ENCODE results near the gene PYM1.
"Not testable (repeated sequence)": the region's sequence is repeated elsewhere in the genome, so short reads cannot be mapped to it uniquely, and the experiment has no call there.

Gene PYM1

DNA sequence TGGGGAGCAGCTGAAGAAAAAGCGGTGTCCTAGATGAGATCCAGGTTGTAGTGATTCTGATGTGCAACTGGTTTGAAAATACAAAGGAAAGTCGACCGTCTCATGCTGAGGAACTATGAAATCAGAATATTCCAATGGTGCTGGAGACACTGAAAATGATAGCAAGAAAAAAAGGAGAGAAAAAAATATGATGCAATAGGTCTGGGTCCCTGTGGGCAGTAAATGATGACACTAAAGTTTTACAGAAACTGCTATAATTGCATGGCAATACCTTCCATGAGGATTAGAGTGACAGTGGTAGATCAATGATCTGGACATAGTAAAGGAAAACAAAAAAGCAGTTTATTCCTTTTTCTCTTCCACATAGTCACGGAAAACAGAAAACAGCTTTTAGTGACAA is 2.3 kb downstream of the PYM1 start:
- Histone ChIP-seq H3K27ac (no peak overlapping the region), H3K4me3 (no peak overlapping the region)

DNA sequence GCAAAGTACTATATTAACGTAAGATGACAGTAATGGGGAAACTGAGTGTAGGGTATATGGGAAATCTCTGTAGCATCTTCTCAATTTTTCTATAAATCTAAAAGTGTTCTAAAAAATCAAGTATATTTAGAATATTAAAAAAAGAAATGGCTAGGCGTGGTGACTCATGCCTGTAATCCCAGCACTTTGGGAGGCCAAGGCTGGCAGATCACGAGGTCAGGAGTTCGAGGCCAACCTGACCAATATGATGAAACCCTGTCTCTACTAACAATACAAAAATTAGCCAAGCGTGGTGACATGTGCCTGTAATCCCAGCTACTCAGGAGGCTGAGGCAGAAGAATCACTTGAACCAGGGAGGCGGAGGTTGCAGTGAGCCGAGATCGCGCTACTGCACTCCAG is 4.0 kb downstream of the PYM1 start:
- H3K27ac ChIP-seq, H3K4me3 ChIP-seq: not testable (repeated sequence)

DNA sequence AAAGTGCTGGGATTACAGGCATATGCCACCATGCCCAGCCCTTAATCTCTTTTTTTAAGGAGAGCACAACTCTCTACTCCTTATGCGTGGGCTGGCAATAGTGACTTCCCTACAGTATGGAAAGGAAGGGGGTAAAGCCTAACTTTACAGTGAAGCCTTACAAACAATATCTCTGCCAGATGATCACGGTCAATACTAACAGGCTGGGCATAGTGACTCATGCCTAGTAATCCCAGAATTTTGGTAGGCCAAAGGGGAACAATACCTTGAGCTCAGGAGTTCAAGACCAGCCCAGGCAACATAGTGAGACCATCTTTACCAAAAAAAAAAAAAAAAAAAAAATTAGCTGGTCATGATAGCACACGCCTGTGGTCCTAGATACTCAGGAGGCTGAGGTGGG is 5.6 kb downstream of the PYM1 start:
- Histone ChIP-seq H3K27ac (no peak overlapping the region), H3K4me3 (no peak overlapping the region)

DNA sequence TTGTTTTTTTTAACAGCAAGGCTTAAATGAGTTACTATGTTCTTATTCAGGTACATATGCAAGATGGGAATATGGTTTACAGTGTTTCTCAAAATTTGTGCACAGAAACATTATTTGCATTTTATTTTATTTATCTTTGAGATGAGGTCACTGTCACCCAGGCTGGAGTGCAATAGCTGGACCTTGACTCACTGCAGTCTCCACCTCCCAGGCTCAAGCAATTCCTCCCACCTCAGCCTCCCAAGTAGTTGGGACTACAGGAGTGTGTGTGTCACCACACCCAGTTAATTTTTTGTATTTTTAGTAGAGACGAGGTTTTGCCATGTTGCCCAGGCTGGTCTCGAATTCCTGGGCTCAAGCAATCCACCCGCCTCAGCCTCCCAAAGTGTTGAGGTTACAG is 8.7 kb downstream of the PYM1 start:
- H3K27ac ChIP-seq, H3K4me3 ChIP-seq: not testable (repeated sequence)

DNA sequence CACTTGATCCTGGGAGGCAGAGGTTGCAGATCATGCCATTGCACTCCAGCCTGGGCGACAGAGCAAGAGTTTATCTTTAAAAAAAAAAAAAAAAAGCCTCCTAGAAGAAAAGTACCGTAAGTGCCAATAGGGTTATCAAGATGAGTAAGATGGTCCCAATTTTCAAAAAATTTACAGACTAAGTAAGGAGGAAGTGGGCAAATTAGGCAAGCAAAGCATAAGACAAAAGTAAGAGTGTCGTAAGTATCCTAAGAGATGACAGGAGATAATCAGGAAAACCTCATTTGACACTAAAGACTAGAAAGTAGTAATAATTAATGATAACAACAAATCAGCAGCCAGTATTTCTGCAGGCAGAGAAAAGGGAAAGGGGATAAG is 12.2 kb downstream of the PYM1 start:
- H3K4me3 ChIP-seq, result no peak overlapping the region
- peak overlapping the region in 1 of 21 experiments; percentile 9 for H3K27ac ChIP-seq

DNA sequence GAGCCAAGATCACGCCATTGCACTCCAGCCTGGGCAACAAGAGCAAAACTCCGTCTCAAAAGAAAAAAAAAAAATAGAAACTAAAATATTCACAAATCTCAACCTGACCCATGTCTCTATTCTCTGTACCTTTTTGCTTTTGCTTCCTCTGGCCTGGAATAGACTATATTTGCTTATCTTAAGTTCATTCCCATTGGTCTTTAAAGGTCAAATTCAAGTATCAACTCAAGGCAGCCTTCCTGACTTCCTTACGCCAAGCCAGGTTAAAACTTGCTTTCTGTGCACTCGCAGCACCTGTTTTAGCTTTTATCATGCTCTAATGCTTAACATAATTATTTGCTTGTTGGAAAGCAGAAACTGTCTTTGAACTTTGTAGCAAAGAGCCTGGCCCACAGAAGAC is 14.8 kb downstream of the PYM1 start:
- Histone ChIP-seq H3K27ac (no peak overlapping the region), H3K4me3 (no peak overlapping the region)

DNA sequence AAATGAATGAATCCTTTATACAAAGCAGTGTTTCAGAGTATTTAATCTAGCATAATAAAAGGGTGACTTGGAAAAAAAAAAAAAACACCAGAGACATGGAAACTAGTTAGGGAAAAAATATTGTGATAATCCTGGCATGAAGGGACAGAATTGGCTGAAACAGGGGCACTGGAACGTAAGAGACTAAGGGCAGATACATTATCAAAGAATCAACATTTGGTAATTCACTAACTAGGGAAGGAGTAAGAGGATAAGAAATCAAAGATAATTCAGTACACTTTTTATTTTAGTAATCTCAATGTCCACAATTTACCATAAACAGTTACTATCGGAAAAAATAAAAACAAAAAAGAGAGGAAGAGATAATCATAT is 18.2 kb downstream of the PYM1 start:
- Histone ChIP-seq H3K4me3 (no peak overlapping the region), H3K27ac (peak overlapping the region in 7 of 21 experiments; percentile 1 to 29 (median 15))

DNA sequence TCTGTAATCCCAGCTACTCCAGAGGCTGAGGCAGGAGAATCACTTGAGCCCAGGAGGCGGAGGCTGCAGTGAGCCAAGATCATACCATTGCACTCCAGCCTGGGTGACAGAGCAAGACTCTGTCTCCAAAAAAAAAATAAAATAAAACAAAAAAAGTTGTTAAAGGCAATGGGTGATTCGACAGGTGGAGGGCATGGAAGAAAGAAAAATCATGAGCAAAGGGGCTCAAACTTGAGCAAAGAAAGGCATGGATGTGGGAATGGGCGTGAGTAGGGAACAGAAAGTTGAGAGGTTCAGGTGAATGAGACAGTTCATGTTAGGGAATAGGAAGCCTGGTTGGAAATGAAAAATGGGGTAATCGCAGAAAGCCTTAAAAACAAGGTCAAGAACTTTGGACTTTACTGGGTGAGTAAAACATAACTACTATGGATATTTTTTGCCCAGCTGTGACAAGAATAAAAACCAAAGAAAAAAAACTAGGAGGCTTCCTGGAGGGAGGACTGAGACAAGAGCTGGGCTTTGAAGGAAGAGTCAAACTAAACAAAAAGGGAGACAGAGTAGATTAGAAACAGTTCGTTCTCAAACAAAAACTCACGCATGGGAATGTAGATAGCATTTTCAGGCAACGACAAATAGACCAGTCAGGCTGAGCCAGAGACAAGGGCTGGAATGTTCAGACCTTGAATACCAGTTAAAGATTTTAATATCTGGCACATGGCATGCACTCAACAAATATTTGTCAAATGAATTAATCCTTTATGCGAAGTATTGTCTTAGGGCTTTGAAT is 18.8 kb downstream of the PYM1 start:
- H3K27ac ChIP-seq, result peak overlapping the region in 6 of 21 experiments; percentile 2 to 34 (median 18)

DNA sequence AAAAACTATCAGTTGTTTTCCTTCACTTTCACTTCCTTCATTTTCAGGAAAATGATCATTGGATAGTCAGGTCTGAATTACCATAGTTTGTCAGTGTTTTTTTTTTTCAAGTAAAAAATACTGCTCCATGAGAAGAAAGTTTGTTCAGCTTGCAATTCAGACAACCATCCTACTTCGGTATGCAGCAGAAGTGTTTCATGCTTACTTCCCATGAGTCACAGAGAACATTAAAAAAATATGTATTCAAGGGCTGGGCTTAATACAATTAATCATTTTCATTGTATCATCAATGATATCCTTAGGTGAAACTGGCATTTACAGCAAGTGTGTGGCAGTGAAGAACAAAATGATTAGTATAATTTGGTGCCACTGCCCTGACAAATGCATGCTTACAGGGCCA is 21.6 kb downstream of the PYM1 start:
- Histone ChIP-seq H3K27ac (peak overlapping the region in 1 of 21 experiments; percentile 47), H3K4me3 (no peak overlapping the region)

More for the DNA sequence above, 18.8 kb downstream of the PYM1 start:
- no peak overlapping the region for H3K4me3 ChIP-seq

DNA sequence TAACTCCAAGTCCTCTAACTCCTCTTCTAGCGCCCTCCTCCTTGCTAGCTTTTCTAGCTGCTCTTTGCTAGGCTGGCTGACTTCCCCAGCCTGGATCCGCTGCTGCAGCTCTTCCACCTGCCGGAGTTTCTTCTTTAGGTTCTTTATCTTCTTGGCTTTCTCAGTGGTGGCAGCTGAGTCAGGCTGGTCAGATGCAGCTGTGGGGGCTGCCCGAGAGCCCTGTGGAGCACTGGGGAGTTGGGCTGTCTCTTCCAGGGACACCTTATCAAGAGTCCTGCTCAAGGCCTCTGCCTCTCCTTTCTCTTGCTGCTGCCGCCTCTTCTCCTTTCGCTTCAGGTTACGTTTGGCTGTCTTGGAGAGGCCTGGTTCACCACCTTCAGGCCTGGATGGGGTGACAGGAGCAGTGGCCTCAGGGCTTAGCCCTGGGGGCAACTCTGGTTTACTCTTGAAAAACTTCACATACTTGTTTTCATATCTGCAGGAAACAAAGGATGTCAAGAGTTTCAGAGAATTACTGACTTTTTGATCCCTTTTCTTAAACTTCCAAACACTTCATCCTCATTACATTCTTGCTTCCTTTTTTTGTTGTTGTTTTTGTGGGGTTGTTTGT is 25.7 kb downstream of the PYM1 start:
- Histone ChIP-seq H3K27ac (no peak overlapping the region), H3K4me3 (no peak overlapping the region)

DNA sequence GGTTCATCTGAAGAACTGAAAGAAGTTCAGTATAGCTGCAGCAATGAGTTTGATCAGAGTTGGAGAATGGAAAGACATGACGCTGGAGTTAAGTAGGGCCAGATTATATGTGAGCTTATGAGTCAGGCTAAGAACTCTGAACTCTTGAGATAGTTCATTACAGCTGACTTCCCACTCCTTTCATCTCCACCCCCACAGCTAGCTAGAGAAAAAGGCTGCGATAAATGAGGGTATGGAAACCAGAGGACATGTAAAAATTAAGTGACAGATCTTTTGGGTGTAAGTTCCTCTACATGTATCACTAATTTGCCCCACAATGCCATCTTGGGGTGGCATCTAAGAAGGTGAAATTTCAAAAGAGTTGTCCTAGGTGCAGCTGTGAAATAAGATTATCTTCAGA is 28.6 kb downstream of the PYM1 start:
- Histone ChIP-seq H3K4me3 (no peak overlapping the region), H3K27ac (no peak overlapping the region)

DNA sequence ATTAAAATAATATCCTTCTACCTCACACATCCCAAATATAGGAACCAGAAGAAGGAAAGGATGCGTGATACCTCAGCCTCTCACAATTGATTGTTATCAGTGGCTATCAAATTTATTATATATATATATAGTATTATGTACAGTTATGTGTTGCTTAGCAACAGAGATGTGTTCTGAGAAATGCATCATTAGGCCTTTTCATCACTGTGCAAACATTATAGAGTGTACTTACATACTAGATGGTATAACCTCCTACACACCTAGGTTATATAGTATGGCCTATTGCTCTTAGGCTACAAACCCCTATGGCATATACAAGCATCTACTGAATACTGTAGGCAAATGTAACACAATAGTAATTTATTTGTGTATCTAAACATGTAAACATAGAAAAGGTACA is 34.0 kb downstream of the PYM1 start:
- no peak overlapping the region for H3K27ac ChIP-seq
- no peak overlapping the region for H3K4me3 ChIP-seq

DNA sequence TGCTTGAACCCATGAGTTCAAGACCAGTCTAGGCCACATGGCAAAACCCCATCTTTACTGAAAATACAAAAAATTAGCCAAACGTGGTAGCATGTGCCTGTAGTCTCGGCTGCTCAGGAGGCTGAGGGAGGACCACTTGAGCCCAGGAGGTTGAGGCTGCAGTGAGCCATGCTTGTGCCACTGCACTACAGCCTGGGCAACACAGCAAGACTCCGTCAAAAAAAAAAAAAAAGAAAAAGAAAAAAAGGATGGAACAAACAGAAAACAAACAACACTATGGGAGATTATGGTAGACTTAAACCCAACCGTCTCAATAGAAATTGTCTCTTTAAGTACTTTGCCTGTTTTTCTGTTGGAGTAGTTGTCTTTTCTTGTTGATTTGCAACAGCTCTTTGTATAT is 36.4 kb downstream of the PYM1 start:
- Histone ChIP-seq H3K27ac (no peak overlapping the region), H3K4me3 (no peak overlapping the region)

DNA sequence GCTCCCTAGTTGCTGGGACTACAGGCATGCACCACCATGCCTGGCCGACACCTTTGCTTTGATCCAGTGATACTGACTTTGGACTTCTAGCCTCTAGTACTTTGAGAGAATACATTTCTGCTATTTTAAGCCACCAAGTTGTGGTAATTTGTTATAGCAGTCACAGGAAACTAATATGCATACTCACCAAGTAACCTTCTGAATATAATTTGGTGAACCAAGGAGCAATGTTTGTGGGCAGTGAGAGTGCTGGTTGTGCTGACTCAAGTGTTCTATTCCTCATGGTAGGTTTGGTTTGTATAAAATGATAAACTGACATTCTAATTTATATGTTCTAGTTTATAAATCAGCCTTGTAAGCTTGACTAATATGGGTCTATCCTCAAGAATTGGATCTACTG is 42.6 kb downstream of the PYM1 start:
- H3K27ac ChIP-seq, result no peak overlapping the region
- no peak overlapping the region for H3K4me3 ChIP-seq

DNA sequence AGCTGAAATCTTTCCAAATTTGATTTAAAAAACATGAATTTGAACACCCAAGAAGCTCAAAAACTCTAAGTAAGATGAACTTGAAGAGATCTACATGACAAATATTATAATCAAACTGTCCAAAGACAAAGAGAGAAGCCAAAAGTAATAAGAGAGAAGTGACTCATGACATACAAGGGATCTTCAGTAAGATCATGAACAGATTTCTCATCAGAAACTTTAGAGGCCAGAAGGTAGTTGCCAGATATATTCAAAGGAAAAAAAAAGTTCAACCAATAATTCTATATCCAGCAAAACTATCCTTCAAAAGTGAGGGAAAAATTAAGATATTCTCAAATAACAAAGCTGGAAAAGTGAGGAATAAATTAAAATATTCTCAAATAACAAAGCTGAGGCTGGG is 49.9 kb downstream of the PYM1 start:
- no peak overlapping the region for H3K4me3 ChIP-seq
- no peak overlapping the region for H3K27ac ChIP-seq

DNA sequence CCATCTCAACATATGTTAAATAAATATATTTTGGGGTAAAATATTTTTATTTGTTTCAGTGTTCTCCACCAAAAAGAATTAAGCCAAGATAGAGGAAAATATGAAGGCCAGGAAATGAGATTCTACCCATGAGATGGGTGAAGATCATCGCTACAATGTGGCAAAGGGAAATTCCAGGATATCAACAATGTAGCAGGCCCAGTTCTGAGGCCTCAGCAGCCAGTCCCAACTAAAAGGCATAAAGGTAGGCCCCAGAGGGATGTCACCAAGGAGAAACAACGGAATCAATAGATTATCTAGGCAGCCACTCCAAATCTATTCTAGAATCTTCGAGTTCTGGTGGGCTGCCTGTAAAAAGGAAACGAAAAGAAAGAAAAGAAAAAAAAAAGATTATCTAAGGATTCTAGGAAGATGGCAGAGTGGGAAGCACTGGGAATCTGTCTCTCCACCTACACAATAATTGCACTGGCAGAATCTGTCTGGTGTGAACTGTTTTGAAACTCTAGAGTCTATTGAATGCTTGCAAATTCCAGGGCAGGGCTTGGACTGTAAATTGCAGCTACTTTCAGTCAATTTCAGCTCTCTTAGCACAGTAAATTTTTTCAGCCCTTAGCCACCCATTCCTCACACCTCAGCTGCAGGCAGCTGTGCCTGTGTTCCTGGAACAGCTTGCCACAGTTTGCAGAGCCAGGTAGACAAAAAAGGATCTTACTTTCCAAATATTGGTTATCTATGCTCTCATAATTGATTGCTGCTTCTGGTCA is 51.8 kb downstream of the PYM1 start:
- H3K27ac ChIP-seq, result peak overlapping the region in 7 of 21 experiments; percentile 14 to 79 (median 42)
- no peak overlapping the region for H3K4me3 ChIP-seq

DNA sequence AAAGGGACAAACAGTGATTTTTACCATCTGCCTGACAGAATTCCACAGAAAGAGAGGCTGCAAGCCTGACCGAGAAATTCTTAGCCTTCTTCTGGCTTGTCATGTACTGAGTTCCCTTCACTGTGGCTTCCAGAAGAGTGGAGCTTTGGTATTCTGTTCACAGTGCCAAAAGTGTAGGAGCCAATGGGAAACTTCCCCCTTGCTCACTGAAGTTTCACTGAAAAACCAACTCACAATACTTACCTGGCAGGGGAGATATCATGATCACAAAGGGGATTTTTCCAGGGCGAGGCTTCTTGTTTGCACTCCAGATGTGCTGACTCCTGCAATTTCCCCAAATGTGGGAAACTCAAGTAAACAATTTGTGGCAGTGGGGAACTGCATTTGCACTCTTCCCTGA is 53.3 kb downstream of the PYM1 start:
- H3K4me3 ChIP-seq, result no peak overlapping the region
- H3K27ac ChIP-seq, result peak overlapping the region in 11 of 21 experiments; percentile 3 to 79 (median 30)

DNA sequence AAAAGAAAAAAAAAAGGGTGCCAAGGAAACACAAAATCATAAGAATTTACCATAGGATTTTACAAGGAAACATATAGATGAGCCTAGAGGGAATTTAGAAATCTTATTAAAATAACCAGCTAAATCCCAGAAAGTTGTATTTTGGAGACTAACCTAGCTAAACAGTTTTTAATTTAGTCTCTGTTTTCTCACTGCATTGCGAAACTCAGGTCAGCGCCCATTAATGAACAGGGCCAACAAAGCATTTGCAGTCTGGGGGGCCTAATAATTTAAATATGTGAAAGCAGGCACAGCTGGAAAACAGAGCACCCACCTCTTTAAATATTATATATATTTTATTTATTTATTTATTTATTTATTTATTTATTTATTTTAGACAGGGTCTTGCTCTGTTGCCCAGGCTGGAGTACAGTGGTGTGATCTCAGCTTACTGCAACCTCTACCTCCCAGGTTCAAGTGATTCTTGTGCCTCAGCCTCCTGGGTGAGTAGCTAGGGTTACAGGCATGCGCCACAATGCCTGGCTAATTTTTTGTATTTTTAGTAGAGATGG is 61.2 kb downstream of the PYM1 start:
- not testable (repeated sequence) for H3K27ac ChIP-seq, H3K4me3 ChIP-seq

DNA sequence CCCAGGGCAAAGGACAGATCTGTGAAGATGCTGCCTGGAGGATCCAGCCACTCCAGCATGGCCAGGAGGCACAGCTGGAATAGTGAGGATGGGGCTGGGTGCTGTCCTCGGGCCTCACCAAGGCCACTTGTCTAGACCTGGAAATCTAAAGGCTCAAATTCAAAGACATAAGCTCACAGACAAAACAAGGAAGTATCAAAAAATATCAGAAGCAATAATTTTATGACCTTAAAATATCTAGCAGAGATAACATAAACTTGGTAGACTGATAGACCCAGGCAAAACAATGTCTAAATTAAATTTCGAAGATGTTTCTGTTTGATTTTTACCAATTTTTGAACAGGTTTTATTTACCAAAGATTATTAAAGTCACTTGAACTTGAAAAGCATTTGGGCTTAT is 62.4 kb downstream of the PYM1 start:
- no peak overlapping the region for H3K27ac ChIP-seq
- H3K4me3 ChIP-seq, result no peak overlapping the region

DNA sequence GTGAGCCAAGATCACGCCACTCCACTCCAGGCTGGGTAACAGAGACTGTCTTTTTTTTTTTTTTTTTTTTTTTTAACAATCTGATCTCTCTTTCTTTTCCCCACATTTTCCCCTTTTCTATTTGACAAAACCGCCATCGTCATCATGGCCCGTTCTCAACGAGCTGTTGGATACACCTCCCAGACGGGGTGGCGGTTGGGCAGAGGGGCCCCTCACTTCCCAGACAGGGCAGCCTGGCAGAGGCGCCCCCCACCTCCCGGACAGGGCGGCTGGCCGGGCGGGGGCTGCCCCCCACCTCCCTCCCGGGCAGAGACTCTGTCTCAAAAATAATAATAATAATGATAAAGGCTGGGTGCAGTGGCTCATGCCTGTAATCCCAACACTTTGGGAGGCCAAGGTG is 64.8 kb downstream of the PYM1 start:
- not testable (repeated sequence) for H3K27ac ChIP-seq, H3K4me3 ChIP-seq

DNA sequence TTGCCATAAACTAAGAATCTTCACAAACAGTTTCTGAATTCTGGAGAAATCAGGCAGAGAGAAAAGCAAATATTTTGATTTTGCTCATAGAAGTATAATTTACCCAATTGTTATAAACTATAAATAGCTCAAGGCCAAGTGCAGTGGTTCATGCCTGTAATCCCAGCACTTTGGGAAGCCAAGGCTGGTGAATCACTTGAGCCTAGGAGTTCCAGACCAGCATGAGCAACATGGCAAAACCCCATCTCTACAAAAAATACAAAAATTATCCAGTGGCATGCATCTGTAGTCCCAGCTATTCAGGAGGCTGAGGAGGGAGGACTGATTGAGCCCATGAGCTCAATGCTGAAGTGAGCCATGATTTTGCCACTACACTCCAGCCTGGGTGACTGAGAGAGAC is 65.4 kb downstream of the PYM1 start:
- Histone ChIP-seq H3K4me3 (no peak overlapping the region), H3K27ac (no peak overlapping the region)
